ENCODE measurements around the gene LRRC8C.

Gene LRRC8C

DNA sequence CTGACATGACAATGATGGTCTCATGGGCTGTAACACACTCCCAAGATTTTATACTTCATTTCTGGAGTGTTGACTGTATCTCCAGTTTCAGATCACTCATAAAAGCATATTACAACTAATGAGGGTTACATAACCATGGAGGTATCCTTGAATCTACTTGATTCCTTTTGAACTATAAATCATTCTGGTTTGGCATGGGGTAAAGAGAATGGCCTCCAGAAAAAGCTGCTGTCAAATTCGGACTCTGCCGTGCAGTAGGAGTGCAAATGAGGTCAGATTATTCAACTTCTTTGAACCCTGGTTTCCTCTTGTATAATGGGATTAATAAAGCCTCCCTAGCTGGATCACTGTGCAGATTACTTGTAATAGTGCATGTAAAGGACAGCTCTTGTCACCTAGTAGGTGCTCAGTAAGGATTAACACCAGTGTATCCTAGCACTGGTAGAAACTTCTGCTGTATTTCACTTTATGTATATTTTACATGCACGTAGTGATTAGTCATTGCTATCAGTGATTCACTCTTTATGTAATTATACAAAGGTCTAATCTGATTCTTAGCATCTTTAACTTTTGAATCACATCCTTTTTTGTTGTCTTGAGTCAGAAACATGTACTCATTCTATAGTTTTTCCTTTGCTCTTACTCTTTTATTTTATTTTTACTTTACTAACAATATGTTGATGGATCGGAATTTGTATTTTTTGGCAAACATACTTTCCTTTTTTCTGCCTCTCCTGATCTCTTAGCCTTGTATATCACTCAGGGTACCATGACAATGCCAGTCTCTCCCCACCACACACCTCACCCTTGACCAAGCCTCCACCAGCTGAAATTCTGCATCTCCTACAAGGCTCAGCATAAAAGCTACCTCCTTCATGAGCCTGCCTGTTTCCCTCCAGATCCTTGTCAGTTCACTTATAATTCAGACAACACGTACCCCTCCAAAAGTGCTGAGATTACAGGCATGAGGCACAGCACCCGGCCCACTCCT, 3.2 kb downstream of the LRRC8C start:
- no peak for DNase-seq

DNA sequence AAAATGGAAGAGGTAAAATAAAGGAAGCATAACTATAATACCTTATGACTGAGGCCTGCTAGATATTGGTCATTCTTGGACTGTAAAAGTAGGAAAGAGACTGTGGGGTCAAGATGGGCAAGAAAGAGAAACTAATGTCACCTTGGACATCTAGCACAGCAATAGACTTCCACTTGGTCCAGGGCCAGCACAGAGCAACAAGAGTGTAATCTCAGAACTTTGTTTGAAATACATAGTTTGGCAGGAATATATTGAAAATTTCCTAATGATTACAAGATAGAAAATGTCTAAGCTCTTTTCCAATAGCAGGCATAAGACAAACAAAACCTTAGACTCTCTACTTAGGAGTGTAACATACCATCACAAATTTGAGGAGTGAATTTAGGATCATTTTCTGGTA, 4.6 kb downstream of the LRRC8C start:
- no peak for DNase-seq

DNA sequence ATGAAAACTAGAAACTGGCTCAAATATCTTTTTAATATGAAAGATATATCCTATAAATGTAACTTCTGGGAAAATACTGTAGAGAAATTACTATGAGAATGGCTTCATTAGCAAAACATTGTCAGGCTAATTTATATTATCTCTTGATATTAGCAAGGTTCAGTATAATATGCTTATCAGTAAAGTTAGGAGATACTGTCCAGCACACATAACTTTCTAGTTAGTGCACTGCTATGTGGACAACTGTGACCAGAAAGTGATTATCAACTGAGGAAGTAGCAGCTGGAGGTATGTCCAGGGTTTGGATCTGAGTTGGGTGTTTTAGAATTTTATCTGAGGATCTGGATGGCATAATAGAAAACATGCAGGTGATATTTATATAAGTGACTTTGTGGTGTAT, 7.5 kb downstream of the LRRC8C start:
- no peak for DNase-seq

DNA sequence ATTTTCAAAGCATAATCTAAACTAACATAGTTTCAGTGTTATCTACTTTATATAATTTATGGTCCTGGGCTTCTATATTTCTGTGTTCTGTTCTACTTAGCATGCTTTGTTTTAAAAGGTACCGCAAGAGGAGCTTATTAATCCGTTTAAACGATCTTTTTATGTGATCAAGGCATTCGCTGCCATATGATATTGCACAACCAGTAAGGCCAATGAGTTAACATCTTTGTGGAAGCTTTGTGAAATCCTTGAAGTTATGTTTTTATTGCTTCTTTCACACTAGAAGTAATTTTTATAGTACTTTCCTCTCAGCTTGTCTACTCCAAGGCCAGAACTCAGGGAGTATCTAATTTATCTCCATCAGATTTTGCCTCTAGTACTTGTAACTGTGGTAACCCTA, 8.9 kb downstream of the LRRC8C start:
- no peak for DNase-seq

DNA sequence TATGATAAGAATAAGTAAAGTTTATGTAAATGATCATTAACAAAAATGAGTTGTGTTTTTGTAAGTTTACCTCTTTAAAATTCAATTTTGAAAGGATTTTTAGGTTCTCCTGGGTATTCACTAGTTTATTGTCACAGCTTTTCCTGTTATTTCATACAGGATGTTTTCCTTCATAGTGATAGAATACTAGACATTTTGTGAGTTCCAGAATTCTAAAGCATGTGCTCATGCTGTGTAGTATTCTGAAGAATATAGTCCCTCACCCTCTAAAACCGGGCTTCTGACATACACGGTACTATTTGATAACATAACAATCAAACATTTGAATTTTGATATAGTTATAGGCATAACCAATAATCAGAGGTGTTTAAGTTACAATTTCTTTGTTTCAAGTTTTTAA, 10.7 kb downstream of the LRRC8C start:
- no peak for DNase-seq

DNA sequence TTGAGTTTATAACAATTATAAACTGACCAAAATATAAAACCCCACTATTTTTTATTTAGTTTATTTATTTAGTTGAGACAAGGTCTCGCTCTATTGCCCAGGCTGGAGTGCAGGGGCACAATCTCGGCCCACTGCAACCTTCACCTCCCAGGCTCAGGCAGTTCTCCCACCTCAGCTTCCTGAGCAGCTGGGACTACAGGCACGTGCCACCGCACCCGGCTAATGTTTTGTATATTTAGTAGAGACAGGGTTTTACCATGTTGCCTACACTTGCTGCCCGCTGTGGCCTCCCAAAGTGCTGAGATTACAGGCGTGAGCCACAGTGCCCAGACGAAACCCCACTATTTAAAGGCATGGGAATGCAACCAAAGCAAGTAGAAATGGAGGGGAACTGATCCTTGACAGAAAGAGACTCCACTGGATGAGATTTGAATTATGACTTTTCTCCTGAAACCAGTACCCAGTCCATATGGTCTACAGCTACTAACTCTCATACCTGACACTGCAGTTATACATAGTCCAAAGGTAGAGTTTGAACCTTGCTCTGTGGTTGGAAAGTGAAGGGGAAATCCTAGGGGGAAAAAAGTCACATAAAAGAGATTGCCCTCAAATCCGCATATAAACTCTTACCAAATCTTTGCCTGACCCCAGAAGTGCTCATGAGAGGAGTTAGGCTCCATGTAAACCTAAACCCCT, 11.3 kb downstream of the LRRC8C start:
- no peak for DNase-seq

DNA sequence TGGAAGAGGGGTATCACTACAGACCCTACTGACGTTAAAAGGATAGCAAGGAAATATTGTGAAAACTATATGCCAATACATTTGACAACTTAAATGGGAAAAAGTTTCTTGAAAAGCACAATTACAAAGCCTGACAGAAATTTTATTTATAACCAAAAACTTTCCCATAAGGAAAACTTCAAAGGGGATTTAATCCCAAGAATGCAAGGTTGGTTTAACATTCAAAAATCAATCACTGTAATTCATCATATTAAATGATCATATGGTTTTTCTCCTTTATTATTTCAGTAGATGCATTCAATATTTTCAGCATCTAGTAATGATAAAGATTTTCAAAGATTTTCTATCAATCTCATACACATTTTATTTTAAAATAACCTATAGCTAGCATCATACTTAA, 13.3 kb downstream of the LRRC8C start:
- no peak for DNase-seq

DNA sequence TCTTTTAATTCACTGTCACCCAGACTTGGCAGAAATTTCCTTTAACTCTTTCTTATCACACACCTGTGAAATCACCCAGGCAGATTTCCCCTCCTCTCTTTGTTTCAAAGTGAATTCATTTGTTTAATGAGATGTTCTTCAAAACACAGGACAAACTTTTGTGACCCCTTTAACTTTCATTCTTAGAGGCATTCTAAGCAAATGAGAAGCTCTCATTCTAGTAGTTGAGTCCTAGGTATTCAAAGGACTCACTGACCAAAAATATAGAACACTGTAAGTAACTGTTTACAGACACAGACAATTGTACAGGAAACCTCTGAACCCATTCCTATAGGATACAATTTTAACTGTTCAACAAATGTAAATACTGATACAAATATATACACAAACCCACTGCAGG, 16.9 kb downstream of the LRRC8C start:
- no peak for DNase-seq

DNA sequence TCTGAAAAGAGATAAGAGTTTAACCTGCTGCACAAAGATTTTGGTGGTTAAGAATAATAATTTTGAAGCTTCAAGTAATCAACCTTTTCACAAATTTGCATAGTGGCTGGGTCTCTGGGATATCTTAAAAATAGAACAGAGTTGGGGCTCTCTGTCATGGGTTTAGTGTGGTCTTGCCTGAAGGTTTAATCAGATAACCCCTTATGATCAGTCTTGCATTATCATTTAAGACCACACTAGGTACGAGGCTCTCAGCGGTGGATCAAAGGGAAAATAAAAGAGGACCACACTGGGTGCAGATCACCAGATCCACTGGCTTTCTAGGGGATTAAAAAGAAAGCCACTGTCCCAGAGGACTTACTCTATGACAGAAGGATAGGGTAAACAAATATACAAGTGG, 19.5 kb downstream of the LRRC8C start:
- DNase-seq = no peak

DNA sequence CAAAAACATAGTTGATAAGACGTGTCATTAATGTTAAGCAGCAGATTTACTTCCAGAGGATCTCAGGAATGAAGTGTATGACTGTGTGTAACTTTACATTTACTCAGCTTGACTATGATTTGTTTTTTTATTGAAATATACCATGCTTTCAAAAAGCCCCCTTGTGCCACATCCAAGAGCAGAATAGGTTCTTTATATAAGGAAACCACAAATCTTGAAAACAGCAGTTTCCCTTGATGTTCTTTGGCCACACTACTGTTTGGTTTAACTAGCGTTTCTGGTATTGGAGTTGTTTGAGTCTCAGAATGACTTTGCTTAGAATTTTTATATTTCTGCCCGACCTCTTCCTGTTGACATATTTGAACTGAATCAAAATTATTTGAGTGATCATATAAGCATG, 25.0 kb downstream of the LRRC8C start:
- no peak for DNase-seq

DNA sequence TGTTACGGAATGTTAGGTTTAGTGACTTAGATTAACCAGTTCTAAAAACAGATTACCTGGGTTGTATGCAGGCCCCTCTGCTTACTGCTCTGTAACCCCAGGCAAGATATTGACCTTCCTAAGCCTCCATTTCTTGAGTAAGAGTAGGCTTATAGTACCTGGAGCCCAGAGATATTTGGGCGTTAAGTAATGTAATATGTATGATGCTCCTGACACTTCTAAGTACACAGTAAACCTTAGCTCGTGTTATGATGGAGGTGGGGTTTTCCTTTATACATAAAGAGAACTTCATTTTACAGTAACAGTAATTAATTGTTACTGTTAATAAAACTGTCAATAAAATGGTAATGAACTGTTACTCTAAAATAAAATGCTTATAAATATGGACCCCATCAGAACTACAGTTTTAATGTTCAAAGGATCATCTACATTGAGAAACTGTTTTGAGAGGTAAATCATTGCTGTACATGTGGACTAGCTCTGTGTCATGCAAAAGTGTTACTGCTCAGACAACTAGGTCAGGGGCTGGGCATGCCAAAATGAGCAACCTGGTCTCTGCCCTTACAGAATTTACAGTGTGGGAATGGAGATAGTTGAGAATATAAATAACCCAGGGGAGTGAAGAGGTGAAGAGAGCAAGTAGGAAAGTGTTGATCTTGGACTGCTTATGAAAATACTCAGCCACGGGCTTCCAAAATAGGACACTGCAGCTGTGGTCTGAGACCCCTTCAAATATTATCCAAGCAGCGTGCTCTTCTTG, 26.6 kb downstream of the LRRC8C start:
- no peak for DNase-seq

DNA sequence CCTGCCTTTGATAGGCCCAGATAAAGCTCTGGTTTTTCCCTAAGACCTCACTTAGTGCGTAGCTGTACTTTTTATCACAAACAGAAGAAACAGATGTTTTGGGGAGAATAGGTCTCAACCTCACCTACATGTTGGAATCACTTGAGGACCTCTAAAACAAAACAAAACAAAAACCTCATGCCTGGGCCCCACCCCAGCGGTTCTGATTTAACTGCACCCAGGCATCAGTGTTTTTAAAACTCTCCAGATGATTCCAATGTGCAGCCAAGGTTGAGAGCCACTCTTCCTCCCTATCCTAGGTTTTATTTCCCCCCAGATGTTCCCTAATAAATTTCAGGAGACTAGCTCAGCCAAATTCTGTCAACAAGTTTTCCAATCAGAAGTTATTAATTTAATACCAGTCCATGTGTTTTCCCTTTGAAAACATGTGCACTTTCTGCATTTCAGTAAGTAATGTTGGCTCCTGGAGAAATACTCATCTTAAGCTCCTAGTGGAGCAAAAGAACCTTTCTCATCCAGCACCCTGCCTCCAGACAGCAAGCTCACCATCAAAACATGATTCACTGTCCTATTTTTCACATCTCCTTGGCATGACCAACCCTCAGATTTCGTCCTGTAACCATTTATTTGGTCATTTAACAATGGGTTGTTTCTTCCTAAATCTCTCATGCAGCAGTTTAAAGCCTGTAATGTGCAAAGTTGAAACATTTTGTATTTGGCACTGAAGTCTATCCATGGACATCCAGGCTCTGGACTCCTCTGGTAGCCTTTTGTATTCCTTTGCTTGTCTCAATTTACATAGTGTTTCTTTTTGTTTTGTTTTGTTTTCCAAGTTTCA, 27.5 kb downstream of the LRRC8C start:
- DNase-seq = no peak

DNA sequence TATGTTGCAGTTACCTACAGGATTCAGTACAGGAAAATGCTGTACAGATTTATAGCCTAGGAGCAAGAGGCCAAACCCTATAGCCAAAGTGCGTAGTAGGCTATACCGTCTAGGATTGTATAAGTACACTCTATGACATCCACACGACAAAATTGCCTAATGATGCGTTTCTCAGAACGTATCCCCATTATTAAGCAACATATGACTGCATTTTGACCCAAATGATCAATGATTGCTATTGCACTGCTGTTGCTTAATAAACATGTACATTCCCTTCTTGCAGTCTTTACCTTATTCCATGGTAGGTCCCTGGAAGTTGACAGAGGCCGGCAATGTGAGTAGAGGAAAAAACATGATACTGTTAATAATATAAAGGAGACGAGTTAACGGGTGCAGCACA, 33.0 kb downstream of the LRRC8C start:
- no peak for DNase-seq

DNA sequence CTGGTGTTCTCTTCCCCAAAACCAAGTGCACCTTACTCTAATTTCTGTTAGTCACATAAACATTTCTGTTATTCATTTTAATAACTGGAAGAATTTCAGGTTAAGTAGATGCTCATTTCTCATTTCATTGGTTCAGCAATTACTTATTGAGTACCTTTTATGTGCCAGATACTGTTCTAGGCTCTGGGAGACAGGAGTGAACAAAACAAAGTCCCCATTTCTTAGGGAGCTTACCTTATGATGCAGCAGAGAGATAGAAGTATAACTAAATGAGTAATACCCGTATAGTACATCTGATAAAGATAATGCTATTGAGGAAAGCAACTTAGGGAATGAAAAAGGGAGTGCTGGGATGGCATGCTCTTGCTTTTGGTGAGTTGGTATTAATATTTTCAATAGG, 33.7 kb downstream of the LRRC8C start:
- no peak for DNase-seq

DNA sequence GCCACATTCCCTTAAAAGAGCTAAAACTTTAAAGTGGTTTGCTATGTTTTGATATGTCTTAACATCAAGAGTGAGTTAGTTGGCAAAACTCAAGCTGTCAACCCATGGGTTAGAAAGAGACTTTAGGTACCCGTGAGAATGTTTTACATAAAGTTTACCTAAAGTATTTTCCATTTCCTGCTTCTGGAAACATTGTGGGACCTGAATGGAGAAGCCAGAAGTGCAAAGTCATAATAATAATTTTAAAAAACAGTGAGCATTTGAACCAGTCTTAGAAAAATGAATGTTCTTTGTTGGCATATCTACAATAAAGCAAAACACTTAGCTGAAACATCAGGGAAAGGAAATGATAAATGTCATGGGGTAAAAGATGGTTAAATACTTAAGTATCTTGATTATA, 34.8 kb downstream of the LRRC8C start:
- DNase-seq = no peak

DNA sequence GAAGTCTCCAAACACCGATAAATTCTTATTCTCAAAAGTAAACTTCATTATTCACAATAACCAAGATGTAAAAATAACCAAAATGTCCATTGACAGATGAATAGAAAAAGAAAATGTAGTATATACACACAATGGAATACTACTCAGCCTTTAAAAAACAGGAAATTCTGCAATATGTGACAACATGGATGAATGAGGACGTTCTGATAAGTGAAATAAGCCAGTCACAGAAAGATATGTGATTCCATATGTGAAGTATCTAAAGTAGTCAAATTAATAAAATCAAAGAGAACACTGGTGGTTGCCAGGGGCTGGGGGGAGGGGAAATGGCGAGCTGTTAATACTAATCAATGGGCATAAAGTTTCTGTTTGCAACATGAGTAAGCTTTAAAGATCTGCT, 36.0 kb downstream of the LRRC8C start:
- no peak for DNase-seq

DNA sequence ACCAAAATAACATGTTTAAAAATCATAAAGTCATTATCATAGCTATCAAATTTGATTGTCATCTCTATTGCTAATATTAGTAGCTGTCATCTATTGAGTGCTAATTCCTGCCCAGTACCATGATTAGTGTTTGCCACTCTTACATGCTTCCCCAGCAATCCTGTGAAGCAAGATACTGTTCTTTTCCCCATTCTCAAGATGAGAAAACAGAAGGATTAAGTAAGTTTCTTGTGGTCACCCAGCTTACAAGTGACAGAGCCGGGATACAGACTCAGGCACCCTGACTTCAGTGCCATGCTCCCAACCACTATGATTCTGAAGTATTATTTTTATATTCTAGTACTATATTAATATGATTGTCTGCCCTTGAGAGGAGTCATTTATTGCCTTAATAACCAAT, 36.5 kb downstream of the LRRC8C start:
- DNase-seq = no peak

DNA sequence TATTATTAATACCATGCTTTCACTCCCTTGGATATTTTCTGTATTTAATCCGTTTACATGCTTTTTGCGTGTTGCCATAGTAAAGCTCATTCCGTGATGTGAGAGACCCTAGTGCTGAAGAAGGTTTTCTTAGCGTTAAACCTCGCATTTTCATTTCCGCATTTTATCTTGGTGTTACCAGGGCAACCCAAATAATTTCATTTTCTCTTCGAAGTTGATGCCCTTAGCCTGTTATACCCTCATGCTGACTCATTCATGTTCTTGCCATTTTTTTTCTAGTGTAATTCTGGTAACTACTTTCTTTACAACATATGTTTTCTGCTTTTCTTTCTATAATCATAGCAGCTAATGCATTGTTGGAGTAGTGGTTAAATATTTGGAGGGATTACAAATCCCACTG, 37.2 kb downstream of the LRRC8C start:
- DNase-seq = no peak

DNA sequence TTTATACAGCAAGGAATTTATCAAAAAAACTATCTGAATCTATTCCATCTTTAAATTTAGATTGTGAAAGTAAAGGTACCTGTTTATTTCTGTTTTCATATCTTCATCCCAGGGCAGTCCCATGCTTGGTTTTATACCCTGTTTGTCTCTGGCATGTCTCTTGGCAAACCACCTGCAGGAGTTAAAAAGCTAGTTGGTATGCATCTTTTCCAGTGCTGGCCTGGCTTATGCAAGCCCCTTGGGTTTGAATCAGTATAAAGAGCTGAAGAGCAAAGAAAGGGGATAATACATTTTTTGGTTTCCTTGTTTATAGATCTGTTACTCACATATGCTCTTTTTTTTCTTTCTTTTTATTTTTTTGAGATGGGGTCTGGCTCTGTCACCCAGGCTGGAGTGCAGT, 37.8 kb downstream of the LRRC8C start:
- no peak for DNase-seq

DNA sequence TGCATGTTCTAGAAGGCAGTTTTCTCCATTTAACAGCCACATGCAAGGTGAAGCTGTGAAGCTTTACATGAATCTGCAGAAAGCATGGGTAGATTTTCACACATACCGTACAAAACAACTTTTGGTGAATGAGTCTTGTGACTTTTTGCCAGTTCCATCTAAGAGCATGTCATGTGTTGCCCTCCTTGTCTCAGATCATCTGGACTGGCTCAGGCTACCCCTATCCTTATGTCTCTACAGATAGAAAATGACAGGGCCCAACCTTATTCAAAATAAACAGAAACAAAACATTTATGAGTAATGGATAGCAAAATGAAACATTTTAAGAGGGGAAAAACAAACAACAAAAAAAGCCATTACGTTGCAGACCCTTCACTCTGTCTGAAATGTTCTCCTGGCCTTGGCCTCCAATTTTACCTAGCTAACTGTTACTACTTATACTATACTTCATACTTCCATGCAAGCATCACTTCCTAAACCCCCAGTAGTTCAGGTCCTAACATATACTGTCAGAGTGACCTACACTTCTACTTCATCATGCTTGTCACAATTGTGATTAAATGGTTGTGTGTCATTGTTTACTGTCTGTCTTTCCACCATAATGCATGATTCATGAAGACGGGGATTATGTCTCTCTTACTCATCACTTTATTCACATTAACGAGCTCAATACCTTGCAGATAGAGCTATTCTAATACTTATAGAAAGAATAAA, 39.0 kb downstream of the LRRC8C start:
- DNase-seq = no peak

DNA sequence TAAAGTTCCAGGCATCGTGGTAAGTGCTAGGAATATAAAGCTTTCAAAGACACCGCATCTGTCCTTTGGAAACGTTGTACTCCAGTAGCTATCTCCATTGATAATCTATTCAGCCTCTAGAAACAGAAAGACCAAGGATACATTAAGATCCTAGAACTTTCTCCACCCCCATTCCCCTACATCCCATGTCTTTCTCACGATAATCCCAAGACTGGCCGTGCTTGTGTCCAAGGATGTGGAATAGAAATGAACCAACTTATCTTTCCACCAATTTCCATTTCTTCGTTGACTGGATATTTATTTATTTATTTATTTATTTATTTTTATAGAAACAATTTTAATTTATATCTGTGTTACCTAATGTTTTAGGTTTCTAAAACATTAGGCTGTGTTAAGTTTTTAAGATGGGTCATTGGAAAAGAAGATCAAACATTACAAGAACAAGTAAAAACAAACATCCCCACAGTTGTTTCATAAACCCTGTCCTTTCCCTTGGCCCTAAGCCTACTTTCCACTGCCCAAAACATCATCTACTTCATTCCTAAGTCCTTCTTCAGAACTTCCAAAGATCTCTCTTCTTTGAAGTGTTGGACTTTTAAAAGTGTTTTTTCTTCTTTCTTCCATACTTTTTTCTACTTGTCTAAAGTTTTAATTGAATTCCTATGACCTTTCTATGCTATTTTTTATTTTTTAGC, 39.7 kb downstream of the LRRC8C start:
- DNase-seq = no peak
